Lower leg skin (tissue), 3 donors: ENCODE measurements around the gene AMBRA1.

Experiments
- CTCF ChIP-seq, 3 donors: fragments of 450-650 bp; IDR thresholded peaks; one replicate each; pipeline ENCODE4 v1.5.1; 2016; ENCODE audit warnings: antibody characterized with exemption in 3 of 3, mild to moderate bottlenecking in 3 of 3, moderate library complexity in 2 of 3
- POLR2A ChIP-seq, 2 donors: fragments of 450-650 bp; IDR thresholded peaks; one replicate each; pipeline ENCODE4 v1.6.1; 2016 to 2017; ENCODE audit warnings: antibody characterized with exemption in 2 of 2, mild to moderate bottlenecking in 1 of 2, moderate library complexity in 1 of 2

- TF ChIP-seq CTCF (IDR thresholded peaks at IDR 0.05) = no peak
- no peak for TF ChIP-seq POLR2A (IDR thresholded peaks at IDR 0.05)
Measured at GRCh38 chr11:46458491-46458890, 135.3 kb downstream of the AMBRA1 start.
